Omental fat pad (tissue), 4 donors: ENCODE results near the gene ATXN10. TPM values are rescaled to one million over a fixed set of nuclear protein-coding genes. Genes with fewer than 3 reads are reported as not detected.
"Not testable (repeated sequence)": the region's sequence is repeated elsewhere in the genome, so short reads cannot be mapped to it uniquely, and the experiment has no call there.

ENCODE experiments used
- ATAC-seq: fragments of 150-250 bp; one replicate; pipeline ENCODE4 v1.9.1; 2016; ENCODE audit warnings: mild to moderate bottlenecking, moderate library complexity; ENCODE audit not compliant: low FRiP score
- DNase-seq: peaks from one replicate; pipeline ENCODE4 v3.0.0-alpha.2; 2019; ENCODE audit warnings: low spot score
- total RNA-seq, 4 donors: library from RNA; depleted of rRNA; stranded (reverse); fragments of >200 nt; gene quantifications; one replicate each; pipeline ENCODE4 v1.1.0, GENCODE V29; 2016
- TF ChIP-seq, protein P1 (sequence below), 3 donors: fragments of 450-650 bp; IDR thresholded peaks; one replicate each; pipeline ENCODE4 v1.5.1; 2016 to 2017; ENCODE audit warnings: antibody characterized with exemption in 3 of 3, mild to moderate bottlenecking in 3 of 3, moderate library complexity in 2 of 3

The ATXN10 gene, protein sequence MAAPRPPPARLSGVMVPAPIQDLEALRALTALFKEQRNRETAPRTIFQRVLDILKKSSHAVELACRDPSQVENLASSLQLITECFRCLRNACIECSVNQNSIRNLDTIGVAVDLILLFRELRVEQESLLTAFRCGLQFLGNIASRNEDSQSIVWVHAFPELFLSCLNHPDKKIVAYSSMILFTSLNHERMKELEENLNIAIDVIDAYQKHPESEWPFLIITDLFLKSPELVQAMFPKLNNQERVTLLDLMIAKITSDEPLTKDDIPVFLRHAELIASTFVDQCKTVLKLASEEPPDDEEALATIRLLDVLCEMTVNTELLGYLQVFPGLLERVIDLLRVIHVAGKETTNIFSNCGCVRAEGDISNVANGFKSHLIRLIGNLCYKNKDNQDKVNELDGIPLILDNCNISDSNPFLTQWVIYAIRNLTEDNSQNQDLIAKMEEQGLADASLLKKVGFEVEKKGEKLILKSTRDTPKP
- total RNA-seq, result 100 to 1,000 TPM in 3 of 4 donors, 10 to 100 TPM in 1; 80.9 to 127 (median 103) TPM

DNA sequence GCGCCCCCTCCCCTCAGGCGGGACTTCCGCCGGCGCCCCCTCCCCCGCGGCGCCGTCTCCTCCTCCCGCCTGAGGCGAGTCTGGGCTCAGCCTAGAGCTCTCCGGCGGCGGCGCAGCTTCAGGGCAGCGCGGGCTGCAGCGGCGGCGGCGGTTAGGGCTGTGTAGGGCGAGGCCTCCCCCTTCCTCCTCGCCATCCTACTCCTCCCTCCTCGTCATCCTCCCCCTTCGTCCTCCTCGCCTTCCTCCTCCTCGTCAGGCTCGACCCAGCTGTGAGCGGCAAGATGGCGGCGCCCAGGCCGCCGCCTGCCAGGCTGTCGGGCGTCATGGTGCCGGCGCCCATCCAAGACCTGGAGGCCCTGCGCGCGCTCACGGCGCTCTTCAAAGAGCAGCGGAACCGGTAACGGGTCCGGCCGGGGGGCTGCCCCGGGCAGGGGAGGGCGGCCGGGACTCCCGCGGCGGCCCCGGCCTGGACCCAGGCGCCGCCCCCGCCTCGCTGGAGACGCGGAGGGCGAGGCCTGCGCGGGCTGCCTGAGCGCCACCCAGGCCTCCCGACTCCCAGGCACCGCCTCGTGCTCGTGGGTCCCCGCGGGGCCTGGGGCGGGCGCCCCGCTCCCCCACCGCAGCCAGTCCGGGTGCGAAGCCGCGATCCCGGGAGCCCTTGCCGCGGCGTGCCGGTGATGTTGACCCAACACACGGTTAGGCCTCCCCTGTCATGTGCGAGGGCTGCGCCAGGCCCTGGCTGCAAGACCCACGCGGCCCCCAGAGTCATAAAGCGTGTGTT is at the start of gene ATXN10:
Gene ATXN10 (plus strand): TSS at position 52 of the 781 bp plus-strand sequence. CDS start 230 bp downstream, at position 282.
- TF ChIP-seq, protein P1, sequence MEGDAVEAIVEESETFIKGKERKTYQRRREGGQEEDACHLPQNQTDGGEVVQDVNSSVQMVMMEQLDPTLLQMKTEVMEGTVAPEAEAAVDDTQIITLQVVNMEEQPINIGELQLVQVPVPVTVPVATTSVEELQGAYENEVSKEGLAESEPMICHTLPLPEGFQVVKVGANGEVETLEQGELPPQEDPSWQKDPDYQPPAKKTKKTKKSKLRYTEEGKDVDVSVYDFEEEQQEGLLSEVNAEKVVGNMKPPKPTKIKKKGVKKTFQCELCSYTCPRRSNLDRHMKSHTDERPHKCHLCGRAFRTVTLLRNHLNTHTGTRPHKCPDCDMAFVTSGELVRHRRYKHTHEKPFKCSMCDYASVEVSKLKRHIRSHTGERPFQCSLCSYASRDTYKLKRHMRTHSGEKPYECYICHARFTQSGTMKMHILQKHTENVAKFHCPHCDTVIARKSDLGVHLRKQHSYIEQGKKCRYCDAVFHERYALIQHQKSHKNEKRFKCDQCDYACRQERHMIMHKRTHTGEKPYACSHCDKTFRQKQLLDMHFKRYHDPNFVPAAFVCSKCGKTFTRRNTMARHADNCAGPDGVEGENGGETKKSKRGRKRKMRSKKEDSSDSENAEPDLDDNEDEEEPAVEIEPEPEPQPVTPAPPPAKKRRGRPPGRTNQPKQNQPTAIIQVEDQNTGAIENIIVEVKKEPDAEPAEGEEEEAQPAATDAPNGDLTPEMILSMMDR (IDR thresholded peaks at IDR 0.05), result no peak
- ATAC-seq (peak; percentile 83), DNase-seq (peak; percentile 33)

- ATAC-seq (no peak), DNase-seq (no peak)
- TF ChIP-seq, protein P1 (IDR thresholded peaks at IDR 0.05), result no peak
Measured at GRCh38 chr22:45621836-45622600, 49.6 kb upstream of the ATXN10 start.

GRCh38 chr22:45623464-45624145 is 48.0 kb upstream of the ATXN10 start:
- DNase-seq, ATAC-seq: not testable (repeated sequence)

DNA sequence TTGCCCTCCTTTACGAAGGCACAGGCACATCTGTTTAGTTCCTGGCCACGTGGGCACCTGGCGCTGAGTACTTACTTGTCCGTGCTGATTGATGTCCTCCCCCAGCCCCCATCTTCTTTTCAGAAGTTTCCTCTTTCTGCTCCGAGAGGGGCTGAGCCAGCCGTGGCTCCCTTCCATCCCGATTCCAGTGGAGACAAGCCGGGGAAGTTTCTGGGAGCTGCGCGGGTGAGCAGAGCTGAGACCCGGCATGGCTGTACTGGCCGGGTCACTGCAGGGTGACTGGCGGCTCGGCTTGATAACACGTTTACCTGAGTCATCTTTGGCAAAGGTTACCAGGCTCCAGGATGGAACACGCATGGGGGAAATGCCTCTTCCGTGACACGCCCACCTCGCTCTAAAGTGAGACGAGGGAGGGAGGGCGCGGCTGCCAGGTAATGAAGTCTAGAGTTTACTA is 45.4 kb upstream of the ATXN10 start:
- DNase-seq (no peak), ATAC-seq (peak; percentile 87)
- TF ChIP-seq, protein P1 (IDR thresholded peaks at IDR 0.05), result no peak

DNA sequence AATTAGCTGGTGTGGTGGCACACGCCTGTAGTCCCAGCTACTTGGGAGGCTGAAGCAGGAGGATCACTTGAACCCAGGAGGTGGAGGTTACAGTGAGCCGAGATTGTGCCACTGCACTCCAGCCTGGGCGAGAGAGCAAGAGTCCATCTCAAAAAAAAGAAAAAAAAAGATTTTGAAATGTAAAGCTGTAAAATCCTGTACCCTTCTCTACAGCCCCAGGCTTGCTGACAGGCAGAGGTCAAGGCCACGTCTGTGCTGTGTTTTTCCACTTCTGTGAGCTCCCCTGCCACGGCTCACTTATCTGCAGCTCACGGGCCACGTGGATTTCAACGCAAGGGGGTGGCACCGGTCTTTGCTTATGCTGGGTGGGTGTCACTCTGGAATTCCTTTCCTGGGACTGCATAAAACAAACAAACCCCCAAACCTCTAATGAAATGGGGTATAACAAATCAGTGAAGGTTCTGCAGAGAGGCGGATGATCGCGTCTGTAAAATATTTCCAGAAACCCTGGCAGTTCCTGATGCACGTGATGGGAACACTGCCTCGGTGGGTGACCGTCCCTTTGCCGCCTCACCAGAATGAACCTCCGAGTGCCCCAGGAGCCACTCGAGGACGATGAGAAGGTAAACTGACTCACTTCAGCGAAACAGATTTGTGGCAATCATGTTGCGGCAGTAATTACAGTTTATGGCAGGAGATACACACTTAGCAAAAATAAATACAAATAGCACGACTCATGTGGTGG is 44.0 kb upstream of the ATXN10 start:
- ATAC-seq, result no peak
- DNase-seq, result no peak
- TF ChIP-seq, protein P1 (IDR thresholded peaks at IDR 0.05), result no peak

DNA sequence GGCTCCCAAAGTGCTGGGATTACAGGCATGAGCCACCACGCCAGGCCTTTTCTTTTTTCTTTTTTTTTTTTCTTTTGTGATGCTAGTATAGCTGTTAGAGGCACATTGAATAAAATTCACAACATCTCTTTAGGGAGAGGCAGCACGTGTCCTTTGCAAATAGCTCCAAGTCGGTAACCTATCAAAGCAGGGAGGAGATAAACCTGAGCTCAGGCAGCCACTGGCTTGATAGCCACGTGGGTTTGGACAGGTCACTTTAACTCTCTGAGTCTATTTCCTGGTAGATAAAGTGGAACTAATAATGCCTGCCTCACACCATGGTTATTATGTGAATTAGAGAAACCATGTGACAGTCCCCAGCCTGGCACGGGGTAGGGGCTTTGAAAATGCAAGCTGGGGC is 43.1 kb upstream of the ATXN10 start:
- DNase-seq (no peak), ATAC-seq (no peak)
- TF ChIP-seq, protein P1 (IDR thresholded peaks at IDR 0.05), result no peak
